GM12873 (cell line): Measurements from ENCODE around the gene SDC1.

Experiments
- TF ChIP-seq, protein P1 (sequence below): IDR thresholded peaks from 2 replicates; pipeline ENCODE4 v1.5.1; 2012; ENCODE audit warnings: low read depth, mild to moderate bottlenecking, moderate library complexity, low read length, control low read depth; ENCODE audit not compliant: insufficient read depth; ENCODE audit errors: missing control alignments

SDC1 gene

DNA sequence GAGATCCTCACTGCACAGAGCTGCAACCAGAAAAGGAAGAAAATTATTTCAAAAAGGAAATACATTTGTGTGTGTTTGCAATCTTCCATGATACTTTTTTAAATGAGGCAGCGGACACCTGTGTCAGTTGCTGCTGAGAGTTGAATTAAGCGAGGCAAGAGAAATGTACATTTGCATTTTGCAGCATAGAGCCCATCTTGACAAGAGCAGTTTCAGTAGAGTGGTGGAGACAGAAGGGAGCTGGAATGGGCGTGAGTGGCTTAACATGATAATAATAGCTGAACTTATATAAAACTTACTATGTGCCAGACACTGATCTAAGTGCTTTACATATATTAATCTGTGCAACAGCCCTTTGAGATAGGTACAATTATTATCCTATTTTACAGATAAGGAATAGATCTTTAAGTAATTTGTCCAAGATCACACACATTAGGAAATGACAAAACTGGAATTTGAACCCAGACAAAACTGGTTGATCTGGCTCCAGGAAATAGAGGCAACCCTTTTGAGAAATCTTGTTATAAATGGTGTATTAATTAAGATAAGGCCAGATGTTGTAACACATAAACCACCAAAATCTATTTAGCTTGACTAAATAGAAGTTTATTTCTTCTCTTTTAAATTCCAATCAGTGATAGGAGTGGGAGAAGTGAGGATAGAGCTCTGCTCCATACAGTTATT, 68.7 kb downstream of the SDC1 start:
- TF ChIP-seq, protein P1, sequence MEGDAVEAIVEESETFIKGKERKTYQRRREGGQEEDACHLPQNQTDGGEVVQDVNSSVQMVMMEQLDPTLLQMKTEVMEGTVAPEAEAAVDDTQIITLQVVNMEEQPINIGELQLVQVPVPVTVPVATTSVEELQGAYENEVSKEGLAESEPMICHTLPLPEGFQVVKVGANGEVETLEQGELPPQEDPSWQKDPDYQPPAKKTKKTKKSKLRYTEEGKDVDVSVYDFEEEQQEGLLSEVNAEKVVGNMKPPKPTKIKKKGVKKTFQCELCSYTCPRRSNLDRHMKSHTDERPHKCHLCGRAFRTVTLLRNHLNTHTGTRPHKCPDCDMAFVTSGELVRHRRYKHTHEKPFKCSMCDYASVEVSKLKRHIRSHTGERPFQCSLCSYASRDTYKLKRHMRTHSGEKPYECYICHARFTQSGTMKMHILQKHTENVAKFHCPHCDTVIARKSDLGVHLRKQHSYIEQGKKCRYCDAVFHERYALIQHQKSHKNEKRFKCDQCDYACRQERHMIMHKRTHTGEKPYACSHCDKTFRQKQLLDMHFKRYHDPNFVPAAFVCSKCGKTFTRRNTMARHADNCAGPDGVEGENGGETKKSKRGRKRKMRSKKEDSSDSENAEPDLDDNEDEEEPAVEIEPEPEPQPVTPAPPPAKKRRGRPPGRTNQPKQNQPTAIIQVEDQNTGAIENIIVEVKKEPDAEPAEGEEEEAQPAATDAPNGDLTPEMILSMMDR, result no peak

DNA sequence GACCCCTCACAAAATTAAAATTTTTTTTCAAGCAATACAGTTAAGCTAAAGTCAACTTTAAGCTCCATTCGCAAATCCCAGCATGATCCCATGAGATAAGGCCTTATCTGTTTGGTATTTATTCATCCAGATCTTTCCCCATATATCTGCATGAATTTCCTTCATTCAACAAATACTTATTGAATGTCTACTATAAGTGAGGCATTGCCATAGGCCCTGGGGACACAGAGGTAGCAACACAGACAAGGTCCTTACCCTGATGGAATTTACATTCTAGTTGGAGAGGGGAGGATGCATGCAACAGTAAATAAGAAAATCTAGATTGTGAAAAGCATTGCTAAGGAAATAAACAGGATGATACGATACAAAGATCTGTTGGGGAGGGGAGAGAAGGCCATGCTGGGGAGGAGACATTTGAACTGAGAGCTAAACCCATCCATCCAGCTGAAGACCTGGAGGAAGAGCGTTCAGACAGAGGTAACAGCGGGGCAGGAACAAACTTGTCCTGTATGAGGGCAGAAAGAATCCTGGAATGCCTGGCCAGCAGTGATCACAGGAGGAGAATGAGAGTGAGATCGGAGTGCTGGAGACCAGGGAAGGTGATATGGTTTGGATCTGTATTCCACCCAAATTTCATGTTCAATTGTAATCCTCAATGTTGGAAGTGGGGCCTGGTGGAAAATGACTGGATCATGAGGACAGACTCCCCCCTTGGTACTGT, 71.6 kb downstream of the SDC1 start:
- TF ChIP-seq, protein P1, result no peak

DNA sequence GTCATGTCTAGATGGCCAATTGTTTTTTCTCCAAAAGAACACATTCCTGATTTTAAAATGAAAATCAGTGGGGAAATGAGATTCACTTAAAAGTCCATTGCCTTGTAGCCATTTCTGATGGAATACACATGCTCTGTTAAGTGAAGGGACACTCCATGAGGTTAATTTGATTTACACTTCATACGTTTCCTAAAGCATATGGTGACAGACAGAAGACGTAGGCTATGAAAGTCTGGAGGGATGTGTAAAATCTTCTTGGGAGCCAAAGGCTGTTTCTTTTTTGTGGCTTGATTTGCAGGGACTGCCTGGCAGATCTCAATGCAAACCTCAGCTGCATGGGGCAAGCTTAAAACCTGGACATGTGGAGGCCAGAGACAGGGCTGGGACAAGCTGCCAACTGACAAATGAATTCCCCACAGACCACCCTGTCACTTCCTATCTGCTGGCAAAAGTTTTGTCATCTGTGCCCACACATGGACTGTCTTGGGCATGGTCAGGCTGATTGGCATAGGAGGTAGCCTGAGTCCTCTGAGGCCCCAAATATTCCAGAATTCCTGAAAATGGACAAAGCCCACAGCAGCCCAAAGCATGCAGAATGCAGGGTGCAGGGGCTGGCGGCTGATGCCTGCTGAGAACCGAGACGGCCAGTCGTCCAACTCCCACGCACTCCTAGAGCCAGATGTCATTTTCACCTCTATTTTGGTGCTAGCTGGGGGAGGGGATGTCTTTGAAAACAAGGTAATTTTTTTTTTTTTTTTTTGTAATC, 73.9 kb downstream of the SDC1 start:
- TF ChIP-seq, protein P1, result no peak
